GM12878 (cell line): ENCODE measurements around the gene ISG15. TPM values are rescaled to one million over a fixed set of nuclear protein-coding genes. Genes with fewer than 3 reads are reported as not detected.

Experiments
- ATAC-seq: fragments of 200-7000 bp; cut with Tn5 transposase; 3 replicates; pipeline ENCODE4 v1.9.1; 2020; ENCODE audit warnings: mild to moderate bottlenecking, moderate library complexity
- BruUV-seq: library from RNA; stranded (reverse); fragments of 400-500 nt; replicated peaks from 2 replicates; lab custom pipeline; 2021; lab: Mats Ljungman, UMichigan
- CTCF ChIA-PET: fragments of 300-600 bp; sonication (Branson Sonifier 250); formaldehyde crosslinking; extraction: SDS; loops from one replicate; lab custom pipeline; 2021; ENCODE audit warnings: inconsistent platforms; lab: Yijun Ruan, JAX
- POLR2A ChIA-PET: fragments of 350-600 bp; formaldehyde crosslinking; extraction: SDS; loops from one replicate; lab custom pipeline; 2021; ENCODE audit warnings: inconsistent platforms; lab: Charles Lee
- RAD21 ChIA-PET: fragments of 300-600 bp; sonication (Branson Sonifier 250); formaldehyde crosslinking; loops from one replicate; lab custom pipeline; 2023; ENCODE audit warnings: antibody characterized with exemption; ENCODE audit not compliant: unreplicated experiment; lab: Charles Lee
- SMC1A ChIA-PET: fragments of 300-600 bp; sonication (Branson Sonifier 250); formaldehyde crosslinking; loops from one replicate; lab custom pipeline; 2023; ENCODE audit not compliant: unreplicated experiment, uncharacterized antibody; lab: Charles Lee
- DNase-seq: peaks from one replicate; pipeline ENCODE4 v3.0.0-alpha.2; 2011; ENCODE audit warnings: low read depth, low spot score
- FAIRE-seq: peaks from 3 replicates; lab custom pipeline; 2011; peaks lifted over from hg19 to GRCh38; lab: Jason Lieb, UNC
- H2AFZ ChIP-seq: 2 replicates; pipeline ENCODE4 v1.6.0; 2011; ENCODE audit warnings: low read depth, low read length, control low read depth; ENCODE audit not compliant: control insufficient read depth
- H3K27ac ChIP-seq: 2 replicates; pipeline ENCODE4 v1.5.1; 2011; ENCODE audit warnings: control low read depth; ENCODE audit not compliant: control insufficient read depth, insufficient read depth
- H3K27me3 ChIP-seq, 2 experiments: replicated peaks in 1 of 2; 2 replicates each; pipeline versions ENCODE4 v1.6.0 to v1.6.1; 2011; ENCODE audit warnings: low read length in 1 of 2; ENCODE audit not compliant: control insufficient read depth in 2 of 2, insufficient read depth in 2 of 2
- H3K36me3 ChIP-seq, 2 experiments: 2 replicates each; pipeline ENCODE4 v1.5.1; 2011; ENCODE audit warnings: low read length in 1 of 2; ENCODE audit not compliant: control insufficient read depth in 2 of 2, insufficient read depth in 2 of 2
- H3K4me1 ChIP-seq: 2 replicates; pipeline ENCODE4 v1.6.1; 2011; ENCODE audit warnings: mild to moderate bottlenecking, low read length, moderate library complexity, mixed read lengths; ENCODE audit not compliant: control insufficient read depth, insufficient read depth
- H3K4me2 ChIP-seq: 2 replicates; pipeline ENCODE4 v1.6.0; 2011; ENCODE audit warnings: control low read depth; ENCODE audit not compliant: control insufficient read depth, insufficient read depth
- H3K4me3 ChIP-seq: fragments of 200-600 bp; sonication (generic); 2 replicates; pipeline ENCODE4 v1.5.1; 2016
- H3K79me2 ChIP-seq: 2 replicates; pipeline ENCODE4 v1.6.0; 2011; ENCODE audit warnings: low read length; ENCODE audit not compliant: control insufficient read depth, insufficient read depth
- H3K9ac ChIP-seq: 2 replicates; pipeline ENCODE4 v1.8.0; 2011; ENCODE audit warnings: low read length, control low read depth, mixed read lengths; ENCODE audit not compliant: control insufficient read depth, insufficient read depth
- H3K9me3 ChIP-seq: replicated peaks from 3 replicates; pipeline ENCODE4 v1.5.1; 2011; ENCODE audit warnings: mild to moderate bottlenecking, low read length; ENCODE audit not compliant: control insufficient read depth, insufficient read depth
- H4K20me1 ChIP-seq: 2 replicates; pipeline ENCODE4 v1.6.0; 2011; ENCODE audit not compliant: control insufficient read depth, insufficient read depth
- KAT2A ChIP-seq: conservative IDR thresholded peaks from 2 replicates; pipeline ENCODE4 v1.6.1; 2011; ENCODE audit warnings: low read depth, low read length; ENCODE audit not compliant: control insufficient read depth
- RAD51 ChIP-seq: fragments of 450-650 bp; IDR thresholded peaks from 2 replicates; pipeline ENCODE4 v1.6.1; 2016; ENCODE audit warnings: moderate library complexity, mild to moderate bottlenecking, inconsistent platforms
- SIN3A ChIP-seq: IDR thresholded peaks from 2 replicates; pipeline ENCODE4 v1.6.1; 2012; ENCODE audit warnings: low read depth, low read length, improper control_type of control experiment
- WGBS: methylation state at CpG from one replicate; pipeline ENCODE4 v1.1.6; 2016; ENCODE audit warnings: low lambda C conversion rate; ENCODE audit not compliant: insufficient replicate concordance, insufficient coverage; ENCODE audit errors: missing lambda C conversion rate; 5-methylcytosine and 5-hydroxymethylcytosine counted together
- in situ Hi-C: fragments of 300-500 bp; cut with MboI; formaldehyde crosslinking; loops from 9 replicates; pipeline ENCODE4 v1.14.3; 2018; ENCODE audit warnings: mixed read lengths
- intact Hi-C: fragments of 100-400 bp; cut with micrococcal nuclease; formaldehyde crosslinking; loops from one replicate; pipeline ENCODE4 v1.14.2; 2022; ENCODE audit not compliant: unreplicated experiment
- polyA plus RNA-seq, 11 experiments: library from polyadenylated mRNA; depleted of rRNA in 4 of 11; unstranded in 6 of 11; stranded (reverse) in 5 of 11; fragments of >200 nt; fragmentation: Nextera tagmentation in 4 of 11; fragmentation: Illumina TruSeq in 1 of 11; extraction: Ambion mirVana in 4 of 11; extraction: Trizol in 1 of 11; gene quantifications; 1 replicate in 1 of 11; 2 replicates in 10 of 11; pipeline versions ENCODE4 v1.2.1 to v1.2.3, GENCODE V29; 2011 to 2016; ENCODE audit warnings: inconsistent platforms in 2 of 11, missing spikeins in 2 of 11, low read depth in 1 of 11
- total RNA-seq, 4 experiments: library from RNA; depleted of rRNA in 3 of 4; stranded (reverse); fragments of >200 nt in 3 of 4; fragmentation: Illumina TruSeq in 1 of 4; extraction: Trizol in 1 of 4; gene quantifications; 2 replicates each; pipeline versions ENCODE4 v1.2.1 to v1.2.3, GENCODE V29; 2013 to 2021
- TF ChIP-seq, protein P1 (sequence below): fragments of 450-650 bp; IDR thresholded peaks from 2 replicates; pipeline ENCODE4 v1.6.1; 2016; ENCODE audit warnings: mild to moderate bottlenecking

ISG15 gene
- total and polyA plus RNA-seq, 10 of the 15 experiments (the other 5 are each of a cell fraction or from before 2014, with no cell fraction given) = 7.8 to 384 (median 274) TPM

DNA sequence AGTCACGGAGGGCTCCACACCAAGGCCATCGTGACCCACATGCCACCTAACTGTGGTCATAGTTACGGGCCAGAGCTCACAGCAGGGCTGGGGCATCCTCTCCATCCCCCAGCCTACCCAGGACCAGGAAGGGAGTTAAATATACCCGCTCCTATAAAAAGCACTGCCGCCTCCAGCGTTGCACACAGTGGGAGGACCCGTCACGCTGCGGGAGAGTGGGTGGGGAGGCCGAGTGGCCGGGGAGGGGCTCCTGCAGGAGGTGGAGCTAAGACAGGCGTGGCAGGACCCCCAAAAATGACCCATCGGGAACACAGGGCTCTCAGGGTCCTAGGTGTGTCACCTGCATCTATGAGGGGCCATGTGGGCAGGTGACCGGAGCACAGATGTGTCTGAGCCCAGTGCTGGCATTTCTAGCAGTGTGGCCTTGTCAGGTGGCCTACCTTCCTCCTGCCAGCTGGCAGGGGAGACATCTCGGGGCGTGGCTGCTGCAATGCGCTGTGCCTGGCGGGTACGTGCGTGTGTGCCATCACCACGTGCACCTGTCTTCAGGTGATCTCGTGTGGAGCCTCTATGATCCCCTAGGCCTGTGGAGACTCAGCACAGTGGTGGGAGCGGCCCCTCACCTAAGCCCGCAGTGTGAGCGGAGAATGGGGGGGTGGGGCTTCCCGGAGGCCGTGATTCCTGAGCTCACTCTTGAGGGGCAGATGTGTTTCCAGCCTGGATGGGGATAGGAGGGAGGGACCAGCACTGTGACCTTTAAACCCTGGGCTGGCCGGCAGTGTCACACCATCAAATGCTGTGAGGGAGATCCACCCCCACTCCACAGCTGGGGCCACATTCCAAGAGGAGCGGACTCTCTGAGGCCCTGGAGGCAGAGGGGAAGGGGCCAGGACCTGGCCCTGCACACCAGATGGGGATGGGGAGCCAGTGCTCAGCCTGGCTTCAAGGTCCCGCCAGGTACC lies 24.4 kb downstream of the ISG15 start:
- Histone ChIP-seq H4K20me1 (no peaks in the 10 kb centered on the region), H3K4me1 (peaks cover 30% of the 10 kb centered on the region), H2AFZ (no peak overlapping the region), H3K36me3 (no peaks in the 10 kb centered on the region; a peak in 2 of 4 replicates), H3K9ac (no peak overlapping the region), H3K4me2 (no peak overlapping the region; the same call in 1 of the 2 replicates), H3K27me3 (no peaks in the 10 kb centered on the region), H3K4me3 (no peak overlapping the region), H3K79me2 (no peaks in the 10 kb centered on the region), H3K9me3 (no peaks in the 10 kb centered on the region), H3K27ac (no peak overlapping the region)
- FAIRE-seq (no peak), DNase-seq (no peak), ATAC-seq (no peak)
- ChIA-PET POLR2A (interaction anchor here (0.6 to 2.0 kb wide), 4 partner anchors 23 to 203 kb away, joined by 3 to 7 read pairs (median 4); partner anchors contain the start of gene ISG15), CTCF (interaction anchor here (0.7 to 3.3 kb wide), 4 partner anchors 21 to 26 kb away, joined by 3 to 29 read pairs (median 4); partner anchors contain the start of gene ISG15), SMC1A (interaction anchor here (0.9 kb wide), 1 partner anchor 25 kb away, joined by 4 read pairs; the partner anchor contains the start of gene ISG15), RAD21 (interaction anchor here (1.2 to 3.5 kb wide), 3 partner anchors 18 to 26 kb away, joined by 4 to 26 read pairs (median 6); no protein-coding TSS in a partner anchor)
- intact Hi-C loops = no loop called here
- in situ Hi-C loops = no loop called here
- TF ChIP-seq RAD51 (no peak), KAT2A (no peak), SIN3A (no peak)
- TF ChIP-seq, protein P1, sequence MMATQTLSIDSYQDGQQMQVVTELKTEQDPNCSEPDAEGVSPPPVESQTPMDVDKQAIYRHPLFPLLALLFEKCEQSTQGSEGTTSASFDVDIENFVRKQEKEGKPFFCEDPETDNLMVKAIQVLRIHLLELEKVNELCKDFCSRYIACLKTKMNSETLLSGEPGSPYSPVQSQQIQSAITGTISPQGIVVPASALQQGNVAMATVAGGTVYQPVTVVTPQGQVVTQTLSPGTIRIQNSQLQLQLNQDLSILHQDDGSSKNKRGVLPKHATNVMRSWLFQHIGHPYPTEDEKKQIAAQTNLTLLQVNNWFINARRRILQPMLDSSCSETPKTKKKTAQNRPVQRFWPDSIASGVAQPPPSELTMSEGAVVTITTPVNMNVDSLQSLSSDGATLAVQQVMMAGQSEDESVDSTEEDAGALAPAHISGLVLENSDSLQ = no peak
- no TSS peak for BruUV-seq
- 58% methylated on average over 30 of the region's 30 CpGs for WGBS
